Measurements from ENCODE around the gene TIAM2. TPM values are rescaled to one million over a fixed set of nuclear protein-coding genes. Genes with fewer than 3 reads are reported as not detected.
A peak's percentile ranks its signal among the peaks of the same experiment; 100 is the strongest.

Gene TIAM2
- total RNA-seq, 1 donor from 2014 or later, result 21.1 TPM

GRCh38 chr6:155275808-155276480 lies 280.8 kb downstream of the TIAM2 start:
- Mint-ChIP-seq H3K4me1 (ENCODE audit: unreplicated experiment) (peaks cover 41% of the 10 kb centered on the region), H3K4me3 (ENCODE audit: unreplicated experiment) (no peak overlapping the region), H3K27me3 (ENCODE audit: unreplicated experiment) (no peaks in the 10 kb centered on the region), H3K27ac (ENCODE audit: unreplicated experiment) (peak overlapping the region; percentile 68), H3K9me3 (ENCODE audit: unreplicated experiment) (no peaks in the 10 kb centered on the region), H3K36me3 (ENCODE audit: low read depth, unreplicated experiment) (peaks cover 20% of the 10 kb centered on the region)
- TF ChIP-seq, protein P1, sequence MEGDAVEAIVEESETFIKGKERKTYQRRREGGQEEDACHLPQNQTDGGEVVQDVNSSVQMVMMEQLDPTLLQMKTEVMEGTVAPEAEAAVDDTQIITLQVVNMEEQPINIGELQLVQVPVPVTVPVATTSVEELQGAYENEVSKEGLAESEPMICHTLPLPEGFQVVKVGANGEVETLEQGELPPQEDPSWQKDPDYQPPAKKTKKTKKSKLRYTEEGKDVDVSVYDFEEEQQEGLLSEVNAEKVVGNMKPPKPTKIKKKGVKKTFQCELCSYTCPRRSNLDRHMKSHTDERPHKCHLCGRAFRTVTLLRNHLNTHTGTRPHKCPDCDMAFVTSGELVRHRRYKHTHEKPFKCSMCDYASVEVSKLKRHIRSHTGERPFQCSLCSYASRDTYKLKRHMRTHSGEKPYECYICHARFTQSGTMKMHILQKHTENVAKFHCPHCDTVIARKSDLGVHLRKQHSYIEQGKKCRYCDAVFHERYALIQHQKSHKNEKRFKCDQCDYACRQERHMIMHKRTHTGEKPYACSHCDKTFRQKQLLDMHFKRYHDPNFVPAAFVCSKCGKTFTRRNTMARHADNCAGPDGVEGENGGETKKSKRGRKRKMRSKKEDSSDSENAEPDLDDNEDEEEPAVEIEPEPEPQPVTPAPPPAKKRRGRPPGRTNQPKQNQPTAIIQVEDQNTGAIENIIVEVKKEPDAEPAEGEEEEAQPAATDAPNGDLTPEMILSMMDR (IDR thresholded peaks at IDR 0.05; ENCODE audit: unreplicated experiment), result no peak
- DNase-seq (ENCODE audit: low spot score), result no peak

DNA sequence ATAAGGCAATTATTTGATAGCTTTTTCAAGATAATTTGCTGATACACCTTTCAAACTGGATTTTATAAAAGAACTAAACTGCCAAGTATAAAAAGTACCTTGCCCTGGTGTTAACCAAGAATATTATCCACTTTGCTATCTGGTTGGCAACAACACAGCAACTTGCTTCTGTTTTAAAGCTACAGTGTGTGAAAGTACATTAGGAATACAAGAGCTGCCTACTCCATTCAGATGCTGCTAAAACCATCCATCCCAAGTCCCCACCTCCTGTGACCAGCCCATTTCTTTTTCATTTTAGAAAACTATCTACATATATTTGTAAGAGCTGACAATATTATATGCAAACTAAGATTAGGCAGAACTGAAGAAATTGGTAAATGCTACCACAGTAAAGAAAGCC lies 281.5 kb downstream of the TIAM2 start:
- H3K9me3 Mint-ChIP-seq (ENCODE audit: unreplicated experiment), result no peaks in the 10 kb centered on the region
- no peaks in the 10 kb centered on the region for H3K27me3 Mint-ChIP-seq (ENCODE audit: unreplicated experiment)
- H3K36me3 Mint-ChIP-seq (ENCODE audit: low read depth, unreplicated experiment), result peaks cover 20% of the 10 kb centered on the region
- H3K4me3 Mint-ChIP-seq (ENCODE audit: unreplicated experiment), result no peak overlapping the region
- H3K4me1 Mint-ChIP-seq (ENCODE audit: unreplicated experiment), result peaks cover 39% of the 10 kb centered on the region
- TF ChIP-seq, protein P1 (IDR thresholded peaks at IDR 0.05; ENCODE audit: unreplicated experiment), result no peak
- no peak overlapping the region for H3K27ac Mint-ChIP-seq (ENCODE audit: unreplicated experiment)
- DNase-seq (ENCODE audit: low spot score), result no peak

GRCh38 chr6:155278319-155279049 lies 283.4 kb downstream of the TIAM2 start:
- TF ChIP-seq, protein P1 (IDR thresholded peaks at IDR 0.05; ENCODE audit: unreplicated experiment), result no peak
- DNase-seq (ENCODE audit: low spot score), result no peak
- no peaks in the 10 kb centered on the region for H3K9me3 Mint-ChIP-seq (ENCODE audit: unreplicated experiment)
- H3K27ac Mint-ChIP-seq (ENCODE audit: unreplicated experiment), result no peak overlapping the region
- peaks cover 24% of the 10 kb centered on the region for H3K4me1 Mint-ChIP-seq (ENCODE audit: unreplicated experiment)
- no peak overlapping the region for H3K4me3 Mint-ChIP-seq (ENCODE audit: unreplicated experiment)
- H3K36me3 Mint-ChIP-seq (ENCODE audit: low read depth, unreplicated experiment), result peaks cover 18% of the 10 kb centered on the region
- no peaks in the 10 kb centered on the region for H3K27me3 Mint-ChIP-seq (ENCODE audit: unreplicated experiment)

- no peaks in the 10 kb centered on the region for H3K9me3 Mint-ChIP-seq (ENCODE audit: unreplicated experiment)
- H3K27ac Mint-ChIP-seq (ENCODE audit: unreplicated experiment), result no peak overlapping the region
- TF ChIP-seq, protein P1 (IDR thresholded peaks at IDR 0.05; ENCODE audit: unreplicated experiment), result no peak
- no peaks in the 10 kb centered on the region for H3K27me3 Mint-ChIP-seq (ENCODE audit: unreplicated experiment)
- H3K36me3 Mint-ChIP-seq (ENCODE audit: low read depth, unreplicated experiment), result peaks cover 21% of the 10 kb centered on the region
- H3K4me1 Mint-ChIP-seq (ENCODE audit: unreplicated experiment), result peaks cover 8% of the 10 kb centered on the region
- DNase-seq (ENCODE audit: low spot score), result no peak
- no peak overlapping the region for H3K4me3 Mint-ChIP-seq (ENCODE audit: unreplicated experiment)
Measured at GRCh38 chr6:155284775-155285174, 289.7 kb downstream of the TIAM2 start.

- Mint-ChIP-seq H3K27ac (ENCODE audit: unreplicated experiment) (no peak overlapping the region), H3K9me3 (ENCODE audit: unreplicated experiment) (no peaks in the 10 kb centered on the region), H3K27me3 (ENCODE audit: unreplicated experiment) (no peaks in the 10 kb centered on the region), H3K36me3 (ENCODE audit: low read depth, unreplicated experiment) (peaks cover 26% of the 10 kb centered on the region), H3K4me1 (ENCODE audit: unreplicated experiment) (no peaks in the 10 kb centered on the region), H3K4me3 (ENCODE audit: unreplicated experiment) (no peak overlapping the region)
- TF ChIP-seq, protein P1 (IDR thresholded peaks at IDR 0.05; ENCODE audit: unreplicated experiment), result no peak
- DNase-seq (ENCODE audit: low spot score), result no peak
Measured at GRCh38 chr6:155287762-155288161, 292.6 kb downstream of the TIAM2 start.

Measured in endothelial cell (in vitro differentiated cells).